MG63 (cell line): Measurements from ENCODE around the gene GDI1. TPM values are rescaled to one million over a fixed set of nuclear protein-coding genes. Genes with fewer than 3 reads are reported as not detected.

ENCODE experiments used
- DNase-seq: peaks from one replicate; pipeline ENCODE4 v3.0.0-alpha.2; 2020
- H3K27me3 ChIP-seq: fragments of 250-450 bp; sonication (Bioruptor Pico); 2 replicates; pipeline ENCODE4 v1.5.1; 2020; ENCODE audit warnings: mild to moderate bottlenecking, moderate library complexity
- H3K36me3 ChIP-seq: fragments of 250-450 bp; sonication (Bioruptor Pico); 2 replicates; pipeline ENCODE4 v1.5.1; 2020; ENCODE audit warnings: mild to moderate bottlenecking, moderate library complexity
- H3K4me3 ChIP-seq: fragments of 250-450 bp; sonication (Bioruptor Pico); 2 replicates; pipeline ENCODE4 v1.5.1; 2020; ENCODE audit warnings: mild to moderate bottlenecking, moderate library complexity
- H3K9me3 ChIP-seq: fragments of 250-450 bp; sonication (Bioruptor Pico); 2 replicates; pipeline ENCODE4 v1.5.1; 2020; ENCODE audit warnings: mild to moderate bottlenecking, moderate library complexity
- total RNA-seq: library from RNA; depleted of rRNA; stranded (reverse); fragments of >200 nt; shearing (Covaris generic); gene quantifications from 2 replicates; pipeline ENCODE4 v1.2.3, GENCODE V29; 2014; ENCODE audit warnings: low replicate concordance

The GDI1 gene
- total RNA-seq, 1 experiment from 2014 or later = 43.6 TPM

- Histone ChIP-seq H3K27me3 (no peaks in the 10 kb centered on the region), H3K4me3 (no peak overlapping the region), H3K9me3 (no peaks in the 10 kb centered on the region), H3K36me3 (no peaks in the 10 kb centered on the region)
- DNase-seq = no peak
These were observed 8.8 kb downstream of the GDI1 start for GRCh38 chrX:154445776-154446175.

- Histone ChIP-seq H3K9me3 (no peaks in the 10 kb centered on the region), H3K27me3 (no peaks in the 10 kb centered on the region), H3K36me3 (no peaks in the 10 kb centered on the region), H3K4me3 (no peak overlapping the region)
- no peak for DNase-seq
These were observed 9.5 kb downstream of the GDI1 start for GRCh38 chrX:154446430-154446829.

GRCh38 chrX:154448484-154448883 lies 11.5 kb downstream of the GDI1 start:
- Histone ChIP-seq H3K4me3 (no peak overlapping the region), H3K9me3 (no peaks in the 10 kb centered on the region), H3K27me3 (no peaks in the 10 kb centered on the region), H3K36me3 (no peaks in the 10 kb centered on the region)
- DNase-seq = no peak

- Histone ChIP-seq H3K27me3 (no peaks in the 10 kb centered on the region), H3K4me3 (no peak overlapping the region), H3K36me3 (no peaks in the 10 kb centered on the region), H3K9me3 (no peaks in the 10 kb centered on the region)
- no peak for DNase-seq
These were observed 12.7 kb downstream of the GDI1 start for GRCh38 chrX:154449618-154450017.

- H3K36me3 ChIP-seq = no peaks in the 10 kb centered on the region
- DNase-seq = no peak
These were observed 13.4 kb downstream of the GDI1 start for GRCh38 chrX:154450312-154450711.

GRCh38 chrX:154452823-154453222 lies 15.9 kb downstream of the GDI1 start:
- H3K9me3 ChIP-seq = no peaks in the 10 kb centered on the region
- no peak overlapping the region for H3K4me3 ChIP-seq

More at GRCh38 chrX:154450312-154450711, 13.4 kb downstream of the GDI1 start:
- Histone ChIP-seq H3K9me3 (no peaks in the 10 kb centered on the region), H3K4me3 (no peak overlapping the region), H3K27me3 (no peaks in the 10 kb centered on the region)

GRCh38 chrX:154457491-154458115 lies 20.6 kb downstream of the GDI1 start:
- DNase-seq = peak; percentile 18
- Histone ChIP-seq H3K27me3 (no peaks in the 10 kb centered on the region), H3K36me3 (no peaks in the 10 kb centered on the region), H3K9me3 (no peaks in the 10 kb centered on the region), H3K4me3 (peak overlapping the region; percentile 46)

More at GRCh38 chrX:154452823-154453222, 15.9 kb downstream of the GDI1 start:
- Histone ChIP-seq H3K36me3 (no peaks in the 10 kb centered on the region), H3K27me3 (no peaks in the 10 kb centered on the region)
- DNase-seq = no peak

GRCh38 chrX:154458116-154458953 lies 21.4 kb downstream of the GDI1 start, which contains the start of gene PLXNA3:
TSS of gene PLXNA3 (plus strand) at chrX:154458281. CDS start at chrX:154460184, 1,903 bp downstream.
- DNase-seq = peak; percentile 41
- Histone ChIP-seq H3K9me3 (no peaks in the 10 kb centered on the region), H3K36me3 (no peaks in the 10 kb centered on the region), H3K27me3 (no peaks in the 10 kb centered on the region), H3K4me3 (peak within 1 kb of the TSS; percentile 52)

GRCh38 chrX:154458954-154459778 lies 22.2 kb downstream of the GDI1 start:
- no peaks in the 10 kb centered on the region for H3K9me3 ChIP-seq
- H3K27me3 ChIP-seq = no peaks in the 10 kb centered on the region
- DNase-seq = peak; percentile 22
- H3K36me3 ChIP-seq = no peaks in the 10 kb centered on the region
- peak overlapping the region; percentile 52 for H3K4me3 ChIP-seq

GRCh38 chrX:154459832-154460231 lies 22.9 kb downstream of the GDI1 start:
- H3K27me3 ChIP-seq = no peaks in the 10 kb centered on the region
- no peak overlapping the region for H3K4me3 ChIP-seq
- H3K36me3 ChIP-seq = no peaks in the 10 kb centered on the region
- H3K9me3 ChIP-seq = no peaks in the 10 kb centered on the region
- no peak for DNase-seq

- Histone ChIP-seq H3K27me3 (no peaks in the 10 kb centered on the region), H3K9me3 (no peaks in the 10 kb centered on the region), H3K36me3 (no peaks in the 10 kb centered on the region), H3K4me3 (no peak overlapping the region)
- no peak for DNase-seq
These were observed 23.4 kb downstream of the GDI1 start for GRCh38 chrX:154460326-154460725.

- Histone ChIP-seq H3K4me3 (no peak overlapping the region), H3K27me3 (no peaks in the 10 kb centered on the region), H3K9me3 (no peaks in the 10 kb centered on the region), H3K36me3 (no peaks in the 10 kb centered on the region)
- DNase-seq = no peak
These were observed 25.4 kb downstream of the GDI1 start for GRCh38 chrX:154462396-154462795.

- DNase-seq = no peak
- Histone ChIP-seq H3K4me3 (no peak overlapping the region), H3K9me3 (no peaks in the 10 kb centered on the region), H3K36me3 (no peaks in the 10 kb centered on the region), H3K27me3 (no peaks in the 10 kb centered on the region)
These were observed 26.8 kb downstream of the GDI1 start for GRCh38 chrX:154463611-154464220.

- no peaks in the 10 kb centered on the region for H3K36me3 ChIP-seq
- H3K4me3 ChIP-seq = no peak overlapping the region
- H3K27me3 ChIP-seq = no peaks in the 10 kb centered on the region
- no peaks in the 10 kb centered on the region for H3K9me3 ChIP-seq
- no peak for DNase-seq
These were observed 27.9 kb downstream of the GDI1 start for GRCh38 chrX:154464806-154465365.

GRCh38 chrX:154465601-154466000 lies 28.6 kb downstream of the GDI1 start:
- no peaks in the 10 kb centered on the region for H3K36me3 ChIP-seq
- no peak for DNase-seq

GRCh38 chrX:154466036-154466435 lies 29.1 kb downstream of the GDI1 start:
- Histone ChIP-seq H3K4me3 (no peak overlapping the region), H3K36me3 (no peaks in the 10 kb centered on the region), H3K27me3 (no peaks in the 10 kb centered on the region), H3K9me3 (no peaks in the 10 kb centered on the region)
- no peak for DNase-seq

More at GRCh38 chrX:154465601-154466000, 28.6 kb downstream of the GDI1 start:
- no peak overlapping the region for H3K4me3 ChIP-seq
- no peaks in the 10 kb centered on the region for H3K27me3 ChIP-seq
- no peaks in the 10 kb centered on the region for H3K9me3 ChIP-seq
